Neutrophil (primary cell): Measurements from ENCODE around the gene CPSF3.

Experiments
- H3K27ac ChIP-seq: fragments of 200-600 bp; sonication (generic); 2 replicates; pipeline ENCODE4 v1.5.1; 2016; ENCODE audit warnings: mild to moderate bottlenecking, moderate library complexity
- H3K27me3 ChIP-seq: fragments of 200-600 bp; sonication (generic); 2 replicates; pipeline ENCODE4 v1.6.0; 2016; ENCODE audit warnings: mild to moderate bottlenecking
- H3K36me3 ChIP-seq: fragments of 200-600 bp; sonication (generic); 2 replicates; pipeline ENCODE4 v1.5.1; 2017
- H3K4me1 ChIP-seq, 2 experiments: fragments of 200-600 bp in 1 of 2; sonication (generic) in 1 of 2; 1 replicate in 1 of 2; 2 replicates in 1 of 2; pipeline versions ENCODE4 v1.5.1 to v1.6.1; 2013 to 2016; ENCODE audit warnings: low read depth in 1 of 2, low read length in 1 of 2, mild to moderate bottlenecking in 1 of 2, moderate library complexity in 1 of 2; ENCODE audit not compliant: control insufficient read depth in 1 of 2, insufficient read depth in 1 of 2
- H3K4me3 ChIP-seq, 2 experiments: fragments of 200-600 bp in 1 of 2; sonication (generic) in 1 of 2; 1 replicate in 1 of 2; 2 replicates in 1 of 2; pipeline ENCODE4 v1.5.1; 2013 to 2016; ENCODE audit warnings: low read depth in 1 of 2, low read length in 1 of 2, mild to moderate bottlenecking in 1 of 2, moderate library complexity in 1 of 2
- H3K9me3 ChIP-seq: fragments of 200-600 bp; sonication (generic); 2 replicates; pipeline ENCODE4 v1.5.1; 2016
- TF ChIP-seq, protein P1 (sequence below): fragments of 200-600 bp; sonication (generic); IDR thresholded peaks from 2 replicates; pipeline ENCODE4 v1.5.1; 2016; ENCODE audit warnings: antibody characterized with exemption

CPSF3 gene

DNA sequence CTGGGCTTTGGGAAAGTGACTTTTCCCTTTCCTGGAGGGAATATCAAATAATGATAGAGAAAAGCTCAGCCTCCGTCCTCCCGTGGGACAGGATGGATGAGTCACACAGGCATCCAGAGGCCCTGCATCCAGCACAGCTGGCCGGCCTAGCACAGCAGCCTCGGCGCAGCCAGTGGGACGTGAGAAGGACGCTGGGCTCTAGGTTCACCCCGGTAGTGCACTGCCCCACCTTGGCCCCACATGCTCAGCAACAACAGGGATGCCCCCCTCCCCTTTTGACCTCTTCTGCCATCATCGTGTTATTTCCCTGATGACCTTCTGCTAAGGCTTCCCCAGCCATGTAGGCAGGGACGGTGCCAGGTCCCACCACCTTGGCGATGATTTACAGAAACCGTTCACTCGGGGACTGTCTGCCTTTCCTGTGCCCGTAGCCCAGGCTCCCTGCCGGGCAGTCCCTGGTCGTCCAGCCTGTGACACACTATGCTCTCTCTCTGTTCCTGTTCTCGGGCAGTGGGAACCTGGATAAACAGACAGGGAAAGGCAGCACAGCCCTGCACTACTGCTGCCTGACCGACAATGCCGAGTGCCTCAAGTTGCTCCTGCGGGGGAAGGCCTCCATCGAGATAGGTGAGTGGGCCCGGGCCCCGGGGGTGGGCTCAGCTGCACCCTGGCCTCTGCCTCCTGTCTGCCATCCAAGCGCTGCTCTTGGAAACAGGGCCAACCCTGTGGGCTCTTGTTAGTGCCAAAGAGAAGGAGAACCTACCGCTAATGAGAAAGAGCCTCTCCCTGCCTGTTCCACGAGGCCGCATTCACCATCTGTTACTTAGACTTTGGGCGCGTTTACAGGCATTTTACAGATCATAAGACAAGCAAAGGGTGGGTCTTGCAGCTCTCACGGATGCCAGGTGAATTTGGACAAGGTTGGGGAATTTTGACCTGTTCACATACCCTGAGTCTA is 44.7 kb upstream of the CPSF3 start:
- Histone ChIP-seq H3K9me3 (no peaks in the 10 kb centered on the region), H3K4me1 (no peaks in the 10 kb centered on the region), H3K27me3 (no peaks in the 10 kb centered on the region), H3K27ac (no peak overlapping the region), H3K36me3 (no peaks in the 10 kb centered on the region), H3K4me3 (no peak overlapping the region)
- TF ChIP-seq, protein P1, sequence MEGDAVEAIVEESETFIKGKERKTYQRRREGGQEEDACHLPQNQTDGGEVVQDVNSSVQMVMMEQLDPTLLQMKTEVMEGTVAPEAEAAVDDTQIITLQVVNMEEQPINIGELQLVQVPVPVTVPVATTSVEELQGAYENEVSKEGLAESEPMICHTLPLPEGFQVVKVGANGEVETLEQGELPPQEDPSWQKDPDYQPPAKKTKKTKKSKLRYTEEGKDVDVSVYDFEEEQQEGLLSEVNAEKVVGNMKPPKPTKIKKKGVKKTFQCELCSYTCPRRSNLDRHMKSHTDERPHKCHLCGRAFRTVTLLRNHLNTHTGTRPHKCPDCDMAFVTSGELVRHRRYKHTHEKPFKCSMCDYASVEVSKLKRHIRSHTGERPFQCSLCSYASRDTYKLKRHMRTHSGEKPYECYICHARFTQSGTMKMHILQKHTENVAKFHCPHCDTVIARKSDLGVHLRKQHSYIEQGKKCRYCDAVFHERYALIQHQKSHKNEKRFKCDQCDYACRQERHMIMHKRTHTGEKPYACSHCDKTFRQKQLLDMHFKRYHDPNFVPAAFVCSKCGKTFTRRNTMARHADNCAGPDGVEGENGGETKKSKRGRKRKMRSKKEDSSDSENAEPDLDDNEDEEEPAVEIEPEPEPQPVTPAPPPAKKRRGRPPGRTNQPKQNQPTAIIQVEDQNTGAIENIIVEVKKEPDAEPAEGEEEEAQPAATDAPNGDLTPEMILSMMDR = no peak

DNA sequence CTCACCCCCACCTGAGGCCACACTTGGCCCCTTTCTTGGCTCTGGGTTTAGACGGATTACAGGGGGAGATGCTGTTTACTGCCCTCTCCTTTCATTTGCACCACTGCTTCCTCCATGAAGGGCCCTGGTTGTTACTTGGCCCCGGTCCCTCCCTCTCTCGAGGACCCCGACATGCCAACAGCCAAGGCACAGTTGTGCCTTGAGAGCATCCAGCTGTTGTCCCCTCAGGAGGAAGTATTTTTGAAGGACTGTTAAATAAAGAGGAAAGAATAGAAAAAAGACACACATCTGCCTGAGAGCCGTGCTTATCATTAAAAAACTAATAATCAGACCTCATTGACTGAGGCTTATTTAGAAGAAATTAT is 44.1 kb upstream of the CPSF3 start:
- Histone ChIP-seq H3K9me3 (no peaks in the 10 kb centered on the region), H3K27ac (no peak overlapping the region), H3K4me1 (no peaks in the 10 kb centered on the region), H3K4me3 (no peak overlapping the region), H3K36me3 (no peaks in the 10 kb centered on the region), H3K27me3 (no peaks in the 10 kb centered on the region)
- TF ChIP-seq, protein P1 = no peak

DNA sequence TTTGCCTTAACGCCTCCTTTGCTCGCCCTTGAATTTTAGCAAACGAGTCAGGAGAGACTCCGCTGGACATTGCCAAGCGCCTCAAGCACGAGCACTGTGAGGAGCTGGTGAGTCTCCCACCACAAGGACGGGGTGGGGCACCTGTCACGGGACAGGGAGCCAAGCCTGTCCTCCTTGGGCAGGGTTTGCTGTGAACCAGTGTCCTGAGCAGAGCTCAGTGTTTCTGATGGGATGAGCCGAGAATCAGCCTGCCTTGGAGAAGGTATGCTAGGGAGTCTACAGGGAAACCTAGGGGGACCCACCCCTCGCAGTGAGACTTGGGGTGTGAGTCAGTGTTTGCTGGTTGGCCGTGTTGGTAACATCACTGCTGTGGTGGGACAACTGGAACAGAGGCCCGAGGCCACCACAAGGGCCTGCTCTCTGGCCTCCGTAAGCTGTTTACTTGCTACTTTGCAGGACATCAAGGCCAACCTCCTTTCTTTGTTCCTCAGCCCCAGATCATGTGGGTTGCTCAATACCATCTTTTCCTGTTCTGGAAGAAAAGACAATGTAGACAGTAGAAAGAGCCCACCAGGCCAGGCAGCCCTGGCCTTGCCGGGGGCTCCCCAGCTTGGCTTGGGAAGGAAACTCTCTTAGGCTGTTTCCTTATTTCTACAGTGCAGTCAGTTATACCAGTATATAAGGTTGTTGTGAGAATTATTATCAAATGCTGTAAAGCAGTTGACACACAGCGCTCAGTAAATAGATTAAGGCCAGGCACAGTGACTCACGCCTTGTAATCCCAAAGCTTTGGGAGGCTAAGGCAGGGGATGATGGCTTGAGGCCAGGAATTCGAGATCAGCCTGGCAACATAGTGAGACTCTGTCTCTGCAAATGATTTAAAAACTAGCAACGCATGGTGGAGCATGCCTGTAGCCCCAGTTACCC is 42.5 kb upstream of the CPSF3 start:
- Histone ChIP-seq H3K36me3 (no peaks in the 10 kb centered on the region), H3K27ac (no peak overlapping the region), H3K27me3 (no peaks in the 10 kb centered on the region)

DNA sequence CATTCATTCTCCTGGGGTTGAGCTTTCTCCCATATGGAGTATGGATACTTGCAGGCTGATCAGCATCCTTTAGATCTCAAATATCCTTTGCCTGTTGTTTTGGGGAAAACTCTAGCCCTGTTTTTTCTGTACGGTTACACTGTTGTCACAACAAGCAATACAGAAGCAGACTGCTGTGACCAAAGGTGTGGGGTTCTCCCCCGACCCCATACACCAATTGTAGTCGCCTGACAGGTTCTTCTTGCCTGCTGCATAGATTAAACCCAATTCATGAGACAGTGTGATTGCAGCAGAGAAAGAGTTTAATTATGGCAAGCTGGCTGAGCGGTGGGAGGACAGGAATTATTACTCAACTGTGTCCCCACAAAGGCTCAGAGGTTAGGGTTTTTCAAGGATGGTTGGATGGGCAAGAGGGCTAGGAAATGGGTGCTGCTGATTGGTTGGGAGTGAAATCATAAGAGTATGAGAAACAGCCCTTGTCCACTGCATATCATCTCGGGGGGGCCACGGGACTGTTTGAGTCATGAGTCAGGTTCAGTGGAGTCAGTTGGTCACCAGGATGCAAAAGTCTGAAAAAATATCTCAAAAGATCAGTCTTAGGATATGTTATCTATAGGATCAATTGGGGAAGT is 40.7 kb upstream of the CPSF3 start:
- TF ChIP-seq, protein P1 = no peak
- H3K9me3 ChIP-seq = no peaks in the 10 kb centered on the region
- H3K4me3 ChIP-seq = no peak overlapping the region
- H3K27ac ChIP-seq = no peak overlapping the region
- H3K36me3 ChIP-seq = no peaks in the 10 kb centered on the region
- H3K4me1 ChIP-seq = no peaks in the 10 kb centered on the region
- no peaks in the 10 kb centered on the region for H3K27me3 ChIP-seq

More for the DNA sequence above, 42.5 kb upstream of the CPSF3 start:
- Histone ChIP-seq H3K4me1 (no peaks in the 10 kb centered on the region), H3K4me3 (no peak overlapping the region), H3K9me3 (no peaks in the 10 kb centered on the region)
- TF ChIP-seq, protein P1 = no peak

DNA sequence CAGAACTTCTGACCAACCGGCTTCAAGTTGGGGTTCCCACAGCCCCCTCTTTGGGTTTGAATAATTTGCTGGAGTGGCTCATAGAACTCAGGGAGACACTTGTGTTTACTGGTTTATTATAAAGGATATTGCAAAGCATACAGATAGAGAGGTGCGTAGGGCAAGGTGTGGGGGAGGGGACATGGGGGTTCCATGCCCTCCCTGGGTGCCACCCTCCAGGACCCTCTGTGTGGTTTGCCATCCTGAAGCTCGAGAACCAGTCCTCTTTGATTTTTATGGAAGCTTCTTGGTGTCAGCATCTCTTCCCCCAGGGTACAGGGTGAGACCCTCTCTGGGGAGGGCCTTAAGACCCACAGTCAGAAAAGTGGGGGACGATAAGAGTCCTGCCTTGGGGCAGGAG is 38.9 kb upstream of the CPSF3 start:
- TF ChIP-seq, protein P1 = no peak
- Histone ChIP-seq H3K4me3 (no peak overlapping the region), H3K4me1 (no peaks in the 10 kb centered on the region), H3K27me3 (no peaks in the 10 kb centered on the region), H3K27ac (no peak overlapping the region), H3K9me3 (no peaks in the 10 kb centered on the region), H3K36me3 (no peaks in the 10 kb centered on the region)
